GM18505 (cell line): ENCODE results near the gene MFN2.
"Not testable (repeated sequence)": the region's sequence is repeated elsewhere in the genome, so short reads cannot be mapped to it uniquely, and the experiment has no call there.

Experiments
- ATAC-seq: cut with Tn5 transposase; IDR thresholded peaks from one replicate; pipeline ENCODE4 v1.9.1; 2021; ENCODE audit not compliant: unreplicated experiment
- POLR2A ChIP-seq: IDR thresholded peaks from 4 replicates; pipeline ENCODE4 v1.6.1; 2011; ENCODE audit warnings: borderline replicate concordance; ENCODE audit not compliant: insufficient read depth, insufficient read length; ENCODE audit errors: extremely low read depth

Gene MFN2

DNA sequence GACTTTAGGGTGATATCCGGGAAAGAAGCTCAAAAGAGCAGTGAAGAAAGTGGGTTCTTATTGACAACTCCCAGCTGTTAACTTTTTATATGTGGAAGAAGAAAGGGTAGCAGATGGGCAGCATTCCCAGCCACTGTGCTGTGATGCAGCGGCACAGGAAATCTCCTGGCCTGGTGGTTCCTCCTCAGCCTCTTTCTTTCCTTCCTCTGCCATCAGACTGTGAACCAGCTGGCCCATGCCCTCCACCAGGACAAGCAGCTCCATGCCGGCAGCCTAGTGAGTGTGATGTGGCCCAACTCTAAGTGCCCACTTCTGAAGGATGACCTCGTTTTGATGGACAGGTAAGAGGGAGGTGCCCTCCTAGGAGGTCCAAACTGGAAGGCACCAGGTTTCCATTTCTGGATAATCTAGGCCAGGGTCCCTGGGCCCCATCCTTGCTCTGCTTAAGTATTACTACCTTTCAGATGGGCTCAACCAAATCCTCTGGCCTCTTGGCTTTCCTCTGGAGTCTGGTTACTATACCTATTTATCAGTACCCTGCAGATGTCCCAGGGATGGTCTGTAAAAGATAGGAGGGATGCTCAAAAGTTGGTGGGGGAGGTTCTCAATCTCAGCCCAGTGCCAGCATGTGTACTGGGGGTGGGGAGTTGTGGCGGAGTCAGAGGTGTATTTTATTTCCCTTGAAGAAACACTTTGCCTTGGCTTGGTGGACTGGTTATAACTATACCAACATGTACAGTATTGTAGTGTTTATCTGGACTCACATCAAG lies 17.0 kb downstream of the MFN2 start:
- ATAC-seq, result no peak
- no peak for TF ChIP-seq POLR2A

DNA sequence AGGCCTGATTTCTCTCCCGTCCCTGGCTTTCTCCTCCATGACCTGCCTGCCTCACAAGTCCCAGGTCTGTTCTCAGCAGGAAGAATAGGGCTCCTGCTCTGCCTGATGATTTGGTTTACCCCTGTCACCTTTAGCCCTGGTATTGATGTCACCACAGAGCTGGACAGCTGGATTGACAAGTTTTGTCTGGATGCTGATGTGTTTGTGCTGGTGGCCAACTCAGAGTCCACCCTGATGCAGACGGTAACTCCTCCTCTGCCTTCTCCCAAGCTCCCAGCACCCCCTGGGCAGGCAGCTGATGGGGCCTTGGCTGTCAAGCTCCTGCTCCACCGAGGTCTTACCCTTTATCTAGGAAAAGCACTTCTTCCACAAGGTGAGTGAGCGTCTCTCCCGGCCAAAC lies 18.4 kb downstream of the MFN2 start:
- no peak for ATAC-seq
- no peak for TF ChIP-seq POLR2A

DNA sequence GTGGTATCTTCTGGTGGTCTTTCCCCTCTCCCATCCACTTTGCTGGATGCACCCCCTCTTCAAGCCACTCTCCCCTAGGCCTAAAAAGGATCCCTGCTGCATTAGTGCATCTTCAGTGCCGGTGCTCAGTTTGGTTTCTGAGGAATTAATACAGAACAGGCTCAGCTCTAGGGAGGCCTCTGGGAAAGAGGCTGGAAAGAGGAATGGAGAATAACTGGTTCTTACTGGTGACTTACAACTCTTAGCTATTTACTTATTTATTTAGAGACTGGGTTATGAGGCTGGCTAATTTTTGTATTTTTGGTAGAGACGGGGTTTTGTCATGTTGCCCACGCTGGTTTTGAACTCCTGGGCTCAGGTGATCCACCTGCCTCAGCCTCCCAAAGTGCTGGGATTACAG lies 19.0 kb downstream of the MFN2 start:
- ATAC-seq, result no peak
- TF ChIP-seq POLR2A, result no peak

DNA sequence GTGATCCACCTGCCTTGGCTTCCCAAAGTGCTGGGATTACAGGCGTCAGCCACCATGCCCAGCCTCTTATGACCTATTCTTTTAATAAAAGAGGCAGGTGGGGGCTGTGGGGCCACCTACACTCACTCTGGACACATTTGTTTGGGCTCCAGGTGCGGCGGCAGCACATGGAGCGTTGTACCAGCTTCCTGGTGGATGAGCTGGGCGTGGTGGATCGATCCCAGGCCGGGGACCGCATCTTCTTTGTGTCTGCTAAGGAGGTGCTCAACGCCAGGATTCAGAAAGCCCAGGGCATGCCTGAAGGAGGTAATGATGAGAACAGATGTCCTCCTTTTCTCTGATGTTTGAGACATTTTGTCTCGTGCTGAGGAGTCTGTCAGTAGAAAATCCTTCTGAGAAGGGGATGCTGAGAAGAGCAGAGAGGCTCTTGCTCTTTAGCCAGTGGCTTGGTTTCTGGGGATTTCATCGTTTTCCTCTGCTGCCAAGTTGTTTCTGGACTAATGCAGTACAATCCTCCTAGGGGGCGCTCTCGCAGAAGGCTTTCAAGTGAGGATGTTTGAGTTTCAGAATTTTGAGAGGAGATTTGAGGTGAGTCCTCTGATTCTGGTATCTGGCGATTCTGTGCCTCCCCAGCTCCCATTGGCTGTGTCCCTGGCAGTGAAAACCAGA lies 21.1 kb downstream of the MFN2 start:
- TF ChIP-seq POLR2A, result no peak
- ATAC-seq, result no peak

DNA sequence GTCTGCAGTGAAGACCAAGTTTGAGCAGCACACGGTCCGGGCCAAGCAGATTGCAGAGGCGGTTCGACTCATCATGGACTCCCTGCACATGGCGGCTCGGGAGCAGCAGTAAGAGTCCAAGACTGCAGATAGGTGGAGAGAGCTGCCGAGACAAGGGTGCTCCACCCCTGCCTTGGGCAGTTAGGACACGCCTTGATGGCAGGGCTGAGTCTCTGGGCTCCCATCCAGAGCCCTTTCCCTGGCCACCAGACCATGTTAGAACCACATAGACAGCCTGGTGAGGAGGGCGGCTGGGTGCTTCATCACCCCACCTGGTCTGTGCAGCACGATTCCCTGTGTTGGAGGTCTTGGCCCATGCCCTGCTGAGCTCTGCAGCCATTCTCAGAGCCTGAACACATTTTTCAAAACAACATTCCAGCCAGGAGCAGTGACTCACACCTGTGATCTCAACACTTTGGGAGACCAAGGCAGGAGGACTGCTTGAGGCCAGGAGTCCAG lies 21.8 kb downstream of the MFN2 start:
- ATAC-seq, result no peak
- TF ChIP-seq POLR2A, result no peak

DNA sequence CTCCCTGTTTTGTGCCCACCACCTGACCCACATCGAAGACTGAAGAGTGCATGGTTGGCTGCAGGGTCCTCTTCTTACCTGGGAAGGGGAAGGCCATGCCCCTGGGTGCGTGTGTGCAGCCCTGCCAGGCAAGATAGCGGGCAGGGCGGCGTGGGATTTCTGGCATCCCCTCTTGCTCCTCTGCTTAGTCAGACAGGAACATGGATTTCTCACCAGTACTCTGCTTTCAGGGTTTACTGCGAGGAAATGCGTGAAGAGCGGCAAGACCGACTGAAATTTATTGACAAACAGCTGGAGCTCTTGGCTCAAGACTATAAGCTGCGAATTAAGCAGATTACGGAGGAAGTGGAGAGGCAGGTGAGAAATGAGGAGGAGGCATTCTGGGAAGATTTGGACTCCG lies 23.5 kb downstream of the MFN2 start:
- TF ChIP-seq POLR2A, result no peak
- ATAC-seq, result no peak

DNA sequence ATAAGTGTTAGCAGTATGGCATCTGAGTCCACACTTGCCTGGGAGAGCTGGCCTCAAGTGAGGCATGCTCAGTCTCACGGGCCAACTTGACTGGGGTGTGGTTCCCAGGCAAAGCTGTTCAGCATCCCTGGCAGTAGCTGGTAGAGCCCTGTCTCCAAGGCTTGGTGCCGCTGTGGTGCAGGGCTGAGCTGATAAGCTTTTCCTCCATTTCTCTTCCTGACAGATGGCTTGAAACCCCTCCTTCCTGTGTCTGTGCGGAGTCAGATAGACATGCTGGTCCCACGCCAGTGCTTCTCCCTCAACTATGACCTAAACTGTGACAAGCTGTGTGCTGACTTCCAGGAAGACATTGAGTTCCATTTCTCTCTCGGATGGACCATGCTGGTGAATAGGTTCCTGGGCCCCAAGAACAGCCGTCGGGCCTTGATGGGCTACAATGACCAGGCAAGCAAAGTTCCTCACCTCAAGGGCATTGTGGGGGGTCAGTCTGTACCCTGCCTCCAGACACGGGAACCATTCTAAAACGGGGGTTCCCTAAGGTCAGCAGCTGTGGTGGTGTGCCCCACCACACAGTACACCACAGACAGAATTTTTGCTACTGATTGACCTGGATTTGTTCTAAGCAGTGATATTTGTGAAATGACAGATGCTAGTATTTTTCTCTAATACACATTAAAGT lies 25.4 kb downstream of the MFN2 start:
- no peak for ATAC-seq
- no peak for TF ChIP-seq POLR2A

DNA sequence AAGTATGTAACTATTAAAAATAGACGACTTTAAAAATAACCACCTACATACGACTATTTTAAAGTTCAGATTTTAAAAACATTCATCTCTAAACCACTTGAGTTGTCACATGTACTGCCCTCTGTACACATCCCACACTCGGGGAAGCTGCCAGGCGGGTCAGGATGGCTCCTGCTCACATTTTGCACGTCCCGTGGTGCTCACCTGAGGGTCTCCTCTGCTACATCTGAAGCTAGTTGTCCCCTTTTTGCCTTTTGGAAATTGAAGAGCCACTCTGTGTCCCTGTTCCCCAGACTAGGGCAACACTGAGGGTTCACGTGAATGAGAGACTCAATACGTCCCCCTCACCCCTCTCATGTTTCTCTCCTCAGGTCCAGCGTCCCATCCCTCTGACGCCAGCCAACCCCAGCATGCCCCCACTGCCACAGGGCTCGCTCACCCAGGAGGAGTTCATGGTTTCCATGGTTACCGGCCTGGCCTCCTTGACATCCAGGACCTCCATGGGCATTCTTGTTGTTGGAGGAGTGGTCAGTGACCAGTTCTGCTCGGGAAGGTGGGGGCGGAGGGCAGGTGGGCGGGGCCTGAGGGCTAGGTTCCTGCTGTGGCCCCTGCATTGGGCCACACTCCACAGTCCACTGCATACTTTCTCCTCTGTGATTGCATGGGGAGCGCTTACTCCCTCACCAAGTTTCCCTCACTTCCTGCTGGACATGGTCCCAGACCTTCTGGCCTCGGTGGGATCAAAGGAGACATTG lies 26.1 kb downstream of the MFN2 start:
- ATAC-seq, result no peak
- no peak for TF ChIP-seq POLR2A

DNA sequence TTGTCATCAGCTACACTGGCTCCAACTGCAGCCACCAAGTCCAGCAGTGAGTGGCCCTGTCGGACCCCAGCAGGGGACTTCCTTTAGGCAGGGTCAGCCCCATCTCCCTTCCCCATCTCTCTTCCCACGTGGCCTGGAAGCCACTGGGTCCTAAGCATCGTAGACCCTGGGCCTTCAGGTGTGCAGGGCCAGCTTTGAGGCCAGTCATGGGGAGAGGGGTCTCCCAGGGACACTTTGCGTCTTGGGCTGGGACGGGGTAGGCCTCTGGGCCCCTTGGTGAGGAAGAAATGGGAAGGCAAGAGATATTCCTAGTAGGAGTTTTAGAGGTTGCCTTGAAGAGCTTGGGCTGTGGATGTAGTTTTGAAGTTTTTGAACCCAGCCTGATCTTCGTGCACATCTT lies 27.0 kb downstream of the MFN2 start:
- no peak for ATAC-seq
- TF ChIP-seq POLR2A, result no peak

DNA sequence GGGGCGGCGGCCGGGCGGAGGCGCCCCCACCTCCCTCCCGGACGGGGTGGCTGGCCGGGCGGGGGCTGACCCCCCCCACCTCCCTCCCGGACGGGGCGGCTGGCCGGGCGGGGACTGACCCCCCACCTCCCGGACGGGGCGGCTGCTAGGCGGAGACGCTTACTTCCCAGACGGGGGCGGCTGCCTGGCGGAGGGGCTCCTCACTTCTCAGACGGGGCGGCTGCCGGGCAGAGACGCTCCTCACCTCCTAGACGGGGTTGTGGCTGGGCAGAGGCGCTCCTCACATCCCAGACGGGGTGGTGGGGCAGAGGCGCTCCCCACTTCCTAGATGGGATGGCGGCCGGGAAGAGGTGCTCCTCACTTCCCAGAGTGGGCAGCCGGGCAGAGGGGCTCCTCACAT lies 28.1 kb downstream of the MFN2 start:
- not testable (repeated sequence) for ATAC-seq

DNA sequence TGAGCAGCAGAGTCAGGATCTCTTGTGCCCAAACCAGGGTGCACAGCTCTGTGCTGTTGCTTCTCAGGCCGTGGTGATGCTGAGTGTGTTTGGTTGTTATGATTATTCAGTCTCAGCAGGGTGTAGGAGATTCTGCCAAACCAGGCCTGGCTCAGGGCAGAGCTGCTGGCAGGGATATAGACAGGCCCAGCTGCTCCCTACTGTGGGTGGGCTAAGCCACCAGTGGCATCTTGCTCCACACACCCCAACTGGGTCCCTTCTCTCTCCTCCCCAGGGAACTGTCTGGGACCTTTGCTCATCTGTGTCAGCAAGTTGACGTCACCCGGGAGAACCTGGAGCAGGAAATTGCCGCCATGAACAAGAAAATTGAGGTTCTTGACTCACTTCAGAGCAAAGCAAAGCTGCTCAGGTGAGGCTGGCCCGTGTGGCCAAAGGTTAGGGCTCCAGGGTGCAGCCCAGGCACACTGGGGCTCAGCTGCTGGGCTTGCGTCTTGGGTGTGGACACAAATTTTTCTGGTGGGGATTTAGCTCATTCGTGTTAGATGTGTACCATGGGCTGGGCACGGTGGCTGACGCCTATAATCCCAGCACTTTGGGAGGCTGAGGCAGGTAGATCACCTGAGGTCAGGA lies 29.2 kb downstream of the MFN2 start:
- TF ChIP-seq POLR2A, result no peak
- ATAC-seq, result no peak

DNA sequence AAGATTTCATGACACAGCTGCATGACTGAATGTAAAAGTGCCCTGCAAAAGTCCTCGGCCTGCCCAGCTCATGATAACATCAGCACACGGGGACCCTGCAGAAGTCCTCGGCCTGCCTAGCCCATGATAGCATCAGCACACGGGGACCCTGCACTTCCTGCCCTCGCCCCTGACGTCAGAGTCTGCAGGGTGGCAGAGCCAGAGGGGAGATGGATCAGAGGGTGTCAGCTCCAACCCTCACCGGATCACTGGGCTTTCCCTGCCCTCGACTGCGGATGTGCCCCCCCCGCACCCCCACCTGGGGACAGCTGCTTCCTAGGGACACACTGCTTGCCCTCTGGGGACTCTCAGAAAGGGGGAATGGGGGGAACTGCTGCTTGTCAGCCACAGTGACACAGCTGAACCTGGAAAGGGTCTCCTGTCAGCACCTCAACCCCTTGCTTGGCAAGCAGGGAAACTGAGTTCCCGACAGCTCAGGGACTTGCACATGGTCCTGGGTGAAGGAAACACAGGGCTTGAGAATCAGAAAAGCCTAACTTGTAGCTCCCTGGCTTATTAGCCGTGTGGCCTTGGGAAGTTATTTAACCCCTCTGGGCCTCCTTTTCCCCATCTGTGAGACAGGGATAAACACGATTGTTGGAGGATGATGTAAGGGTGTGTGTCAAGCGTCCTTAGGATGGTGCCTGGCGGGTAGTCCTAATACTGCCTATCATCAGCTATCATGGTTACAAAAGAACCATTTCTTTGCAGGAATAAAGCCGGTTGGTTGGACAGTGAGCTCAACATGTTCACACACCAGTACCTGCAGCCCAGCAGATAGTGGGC lies 30.7 kb downstream of the MFN2 start:
- TF ChIP-seq POLR2A, result no peak
- no peak for ATAC-seq
